ENCODE data around the gene RUFY3. TPM values are rescaled to one million over a fixed set of nuclear protein-coding genes. Genes with fewer than 3 reads are reported as not detected.

The RUFY3 gene
- total RNA-seq, 1 experiment from 2014 or later, result 48.0 TPM

DNA sequence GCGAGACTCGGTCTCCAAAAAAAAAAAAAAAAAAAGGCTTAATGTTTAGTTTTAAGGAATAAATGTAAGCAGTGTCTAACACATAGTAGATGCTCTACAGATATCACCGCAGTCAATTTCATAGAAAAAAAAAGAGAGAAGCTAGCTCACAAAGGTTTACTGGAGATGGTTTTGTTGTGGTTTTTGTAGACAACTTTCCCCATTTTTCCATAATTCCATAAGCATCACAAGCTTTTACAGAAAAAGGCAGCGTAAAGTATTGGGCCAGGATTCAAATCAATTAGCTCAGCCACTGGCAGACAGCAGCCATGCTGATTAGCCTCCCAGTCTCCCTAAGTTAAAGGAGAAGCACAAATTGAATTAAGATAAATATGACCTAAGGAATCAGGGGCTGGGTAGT lies 116.4 kb downstream of the RUFY3 start:
- Histone ChIP-seq H3K4ac (ENCODE audit: low read depth, low read length) (no peak overlapping the region), H2AK5ac (ENCODE audit: insufficient read length, low read length) (no peak overlapping the region), H3K4me1 (ENCODE audit: insufficient read depth, low read length) (0 out of 2 replicates have a peak, but pooled peaks cover 3% of the 10 kb centered on the region), H4K8ac (replicated peaks; ENCODE audit: insufficient read length, low read depth, low read length) (no peak overlapping the region), H3K27ac (ENCODE audit: insufficient read length, low read depth, low read length) (no peak overlapping the region), H2BK12ac (ENCODE audit: insufficient read length, low read depth, low read length) (no peak overlapping the region), H2BK20ac (ENCODE audit: low read depth, low read length, poor library complexity, severe bottlenecking) (no peak overlapping the region), H4K5ac (ENCODE audit: insufficient read length, low read depth, low read length) (no peak overlapping the region), H4K91ac (ENCODE audit: insufficient read length, low read depth, low read length) (no peak overlapping the region), H3K9ac (ENCODE audit: extremely low read depth, insufficient read length, low read length) (peak overlapping the region; percentile 91), H2BK15ac (ENCODE audit: low read depth, low read length) (no peak overlapping the region), H3K23ac (ENCODE audit: insufficient read length, low read depth, low read length) (no peak overlapping the region), H3K79me1 (ENCODE audit: insufficient read depth, low read depth, low read length, poor library complexity, severe bottlenecking) (no peaks in the 10 kb centered on the region), H3K18ac (ENCODE audit: insufficient read length, low read depth, low read length) (no peak overlapping the region), H2BK5ac (ENCODE audit: insufficient read length, low read length) (no peak overlapping the region), H3K27me3 (ENCODE audit: insufficient read depth, low read length) (no peaks in the 10 kb centered on the region), H3T11ph (ENCODE audit: low read length) (no peak overlapping the region), H3K23me2 (ENCODE audit: insufficient read length, low read depth, low read length, poor library complexity, severe bottlenecking) (peaks cover 6% of the 10 kb centered on the region), H2AFZ (ENCODE audit: low read length) (no peak overlapping the region), H3K56ac (ENCODE audit: insufficient read length, low read depth, low read length) (no peak overlapping the region), H2BK120ac (ENCODE audit: low read depth, low read length, poor library complexity, severe bottlenecking) (no peak overlapping the region), H3K9me3 (ENCODE audit: control insufficient read depth, low read depth, low read length) (no peaks in the 10 kb centered on the region), H4K20me1 (ENCODE audit: control insufficient read depth, insufficient read depth, insufficient read length) (no peaks in the 10 kb centered on the region), H3K79me2 (ENCODE audit: insufficient read depth, low read length) (peaks cover 33% of the 10 kb centered on the region), H3K4me2 (ENCODE audit: insufficient read depth, insufficient read length, low read length) (peak overlapping the region; percentile 90), H3K14ac (ENCODE audit: insufficient read depth, low read length) (no peak overlapping the region)
- H3K27me3 Mint-ChIP-seq (ENCODE audit: low read depth), result no peaks in the 10 kb centered on the region
- no CpG with 5 or more reads among the region's 4 CpGs for WGBS (ENCODE audit: extremely low coverage, insufficient read length, low lambda C conversion rate)
- H3K36me3 Mint-ChIP-seq (ENCODE audit: insufficient read depth in 1 of 3, low read depth in 3 of 3), result peaks cover 19 to 32% (median 20%) of the 10 kb centered on the region in 3 experiments
- TF ChIP-seq CTCF (conservative IDR thresholded peaks at IDR 0.05), result no peak
- H3K9me3 Mint-ChIP-seq, result no peaks in the 10 kb centered on the region
- H3K27ac Mint-ChIP-seq, result peak overlapping the region in 2 of 3 experiments; percentile 98 to 99; a peak in 4 of 7 replicates
- H3K4me3 Mint-ChIP-seq, result peak overlapping the region; percentile 96 to 99
- DNase-seq, result no peak
- H3K4me1 Mint-ChIP-seq, result peaks cover 17 to 22% of the 10 kb centered on the region in 2 experiments

Data from H9 (cell line).